Measurements from ENCODE around the gene GIMAP7. TPM values are rescaled to one million over a fixed set of nuclear protein-coding genes. Genes with fewer than 3 reads are reported as not detected.
"Not testable (repeated sequence)": the region's sequence is repeated elsewhere in the genome, so short reads cannot be mapped to it uniquely, and the experiment has no call there.

Gene GIMAP7
- total RNA-seq, 4 donors from 2014 or later = 12.4 to 35.2 (median 24.0) TPM

DNA sequence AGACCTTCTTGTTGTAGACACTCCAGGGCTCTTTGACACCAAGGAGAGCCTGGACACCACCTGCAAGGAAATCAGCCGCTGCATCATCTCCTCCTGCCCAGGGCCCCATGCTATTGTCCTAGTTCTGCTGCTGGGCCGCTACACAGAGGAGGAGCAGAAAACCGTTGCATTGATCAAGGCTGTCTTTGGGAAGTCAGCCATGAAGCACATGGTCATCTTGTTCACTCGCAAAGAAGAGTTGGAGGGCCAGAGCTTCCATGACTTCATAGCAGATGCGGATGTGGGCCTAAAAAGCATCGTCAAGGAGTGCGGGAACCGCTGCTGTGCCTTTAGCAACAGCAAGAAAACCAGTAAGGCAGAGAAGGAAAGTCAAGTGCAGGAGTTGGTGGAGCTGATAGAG is 5.5 kb downstream of the GIMAP7 start:
- WGBS, 2 donors = 73 to 77% methylated on average over 8 of the region's 8 CpGs
- H3K27ac ChIP-seq = peak overlapping the region in 1 of 3 donors; percentile 65

DNA sequence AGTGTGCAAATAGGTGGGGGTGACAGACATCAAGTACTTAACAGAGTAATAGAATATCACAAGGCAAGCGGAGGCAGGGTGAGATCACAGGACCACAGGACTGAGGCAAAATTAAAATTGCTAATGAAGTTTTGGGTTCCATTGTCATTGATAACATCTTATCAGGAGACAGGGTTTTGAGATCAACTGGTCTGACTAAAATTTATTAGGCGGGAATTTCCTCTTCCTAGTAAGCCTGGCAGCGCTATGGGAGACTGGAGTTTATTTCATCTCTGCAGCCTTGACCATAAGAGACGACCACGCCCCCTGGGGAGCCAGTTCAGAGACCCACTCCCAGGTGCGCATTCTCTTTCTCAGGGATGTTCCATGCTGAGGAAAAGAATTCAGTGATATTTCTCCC is 8.3 kb downstream of the GIMAP7 start:
- H3K4me3 ChIP-seq (replicated peaks in 1 of 3); DNase-seq; H3K4me1 ChIP-seq; H3K27me3 ChIP-seq; H3K9me3 ChIP-seq; H3K27ac ChIP-seq; H3K36me3 ChIP-seq; intact Hi-C loops (cut with DNase I): not testable (repeated sequence)
- WGBS, 2 donors = 62 to 65% methylated on average over 6 of the region's 6 CpGs

More for the DNA sequence above, 5.5 kb downstream of the GIMAP7 start:
- H3K4me3 ChIP-seq (replicated peaks in 1 of 3) = no peak overlapping the region
- TF ChIP-seq, protein P1, sequence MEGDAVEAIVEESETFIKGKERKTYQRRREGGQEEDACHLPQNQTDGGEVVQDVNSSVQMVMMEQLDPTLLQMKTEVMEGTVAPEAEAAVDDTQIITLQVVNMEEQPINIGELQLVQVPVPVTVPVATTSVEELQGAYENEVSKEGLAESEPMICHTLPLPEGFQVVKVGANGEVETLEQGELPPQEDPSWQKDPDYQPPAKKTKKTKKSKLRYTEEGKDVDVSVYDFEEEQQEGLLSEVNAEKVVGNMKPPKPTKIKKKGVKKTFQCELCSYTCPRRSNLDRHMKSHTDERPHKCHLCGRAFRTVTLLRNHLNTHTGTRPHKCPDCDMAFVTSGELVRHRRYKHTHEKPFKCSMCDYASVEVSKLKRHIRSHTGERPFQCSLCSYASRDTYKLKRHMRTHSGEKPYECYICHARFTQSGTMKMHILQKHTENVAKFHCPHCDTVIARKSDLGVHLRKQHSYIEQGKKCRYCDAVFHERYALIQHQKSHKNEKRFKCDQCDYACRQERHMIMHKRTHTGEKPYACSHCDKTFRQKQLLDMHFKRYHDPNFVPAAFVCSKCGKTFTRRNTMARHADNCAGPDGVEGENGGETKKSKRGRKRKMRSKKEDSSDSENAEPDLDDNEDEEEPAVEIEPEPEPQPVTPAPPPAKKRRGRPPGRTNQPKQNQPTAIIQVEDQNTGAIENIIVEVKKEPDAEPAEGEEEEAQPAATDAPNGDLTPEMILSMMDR (IDR thresholded peaks at IDR 0.05) = no peak
- no peak for TF ChIP-seq POLR2A (IDR thresholded peaks at IDR 0.05)
- no peak for DNase-seq
- no peaks in the 10 kb centered on the region for H3K9me3 ChIP-seq
- H3K4me1 ChIP-seq = peaks cover 0 to 1% of the 10 kb centered on the region in 2 donors
- no peaks in the 10 kb centered on the region for H3K27me3 ChIP-seq
- no peaks in the 10 kb centered on the region for H3K36me3 ChIP-seq
- intact Hi-C loops (cut with DNase I) = no loop called here

DNA sequence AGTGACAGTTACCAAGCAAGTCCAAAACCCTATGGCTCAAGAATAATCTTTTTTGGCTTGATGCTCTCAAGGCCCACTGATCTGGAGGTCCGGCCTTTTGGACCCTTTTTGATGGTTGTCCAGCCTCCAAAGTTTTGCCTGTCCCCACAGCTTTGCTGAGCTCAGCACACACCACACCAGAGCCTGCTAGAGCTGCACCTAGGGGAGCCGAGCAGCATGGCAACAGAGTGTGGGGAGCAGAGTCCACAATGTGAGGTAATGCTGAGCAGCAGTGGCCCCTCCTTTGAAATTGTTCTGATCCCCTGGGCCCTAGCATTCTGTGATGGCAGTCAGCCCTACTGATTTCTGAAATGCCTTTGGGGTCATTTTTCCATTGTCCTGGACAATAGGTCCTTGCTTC is 9.3 kb downstream of the GIMAP7 start:
- WGBS, 2 donors = 43 to 86% methylated on average over 2 of the region's 2 CpGs
- Histone ChIP-seq H3K36me3 (no peaks in the 10 kb centered on the region), H3K4me3 (replicated peaks in 1 of 3) (no peak overlapping the region), H3K27me3 (no peaks in the 10 kb centered on the region), H3K27ac (no peak overlapping the region), H3K9me3 (no peaks in the 10 kb centered on the region), H3K4me1 (no peaks in the 10 kb centered on the region)
- no peak for DNase-seq
- TF ChIP-seq, protein P1 (IDR thresholded peaks at IDR 0.05) = no peak
- no peak for TF ChIP-seq POLR2A (IDR thresholded peaks at IDR 0.05)
- intact Hi-C loops (cut with DNase I) = no loop called here

DNA sequence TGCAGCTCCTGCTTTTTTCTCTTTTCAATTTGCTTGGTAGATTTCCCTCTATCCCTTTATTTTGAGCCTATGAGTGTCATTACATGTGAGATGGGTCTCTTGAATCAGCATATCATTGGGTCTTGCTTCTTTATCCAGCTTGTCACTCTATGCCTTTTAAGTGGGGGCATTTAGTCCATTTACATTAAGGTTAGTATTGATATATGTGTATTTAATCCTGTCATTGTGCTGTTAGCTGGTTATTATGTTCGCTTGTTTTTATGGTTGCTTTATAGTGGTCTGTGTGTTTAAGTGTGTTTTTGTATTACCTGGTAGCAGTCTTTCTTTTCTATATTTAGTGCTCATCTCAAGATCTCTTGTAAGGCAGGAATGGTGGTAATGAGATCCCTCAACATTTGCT is 17.0 kb downstream of the GIMAP7 start:
- DNase-seq = no peak
- H3K27me3 ChIP-seq = no peaks in the 10 kb centered on the region
- intact Hi-C loops (cut with DNase I) = no loop called here
- TF ChIP-seq POLR2A (IDR thresholded peaks at IDR 0.05) = no peak
- TF ChIP-seq, protein P1 (IDR thresholded peaks at IDR 0.05) = no peak
- no peaks in the 10 kb centered on the region for H3K36me3 ChIP-seq
- H3K4me3 ChIP-seq (replicated peaks in 1 of 3) = no peak overlapping the region
- no peak overlapping the region for H3K27ac ChIP-seq
- H3K9me3 ChIP-seq = no peaks in the 10 kb centered on the region
- H3K4me1 ChIP-seq = no peaks in the 10 kb centered on the region
- WGBS, 2 donors = 92 to 93% methylated on average over 1 of the region's 1 CpG

DNA sequence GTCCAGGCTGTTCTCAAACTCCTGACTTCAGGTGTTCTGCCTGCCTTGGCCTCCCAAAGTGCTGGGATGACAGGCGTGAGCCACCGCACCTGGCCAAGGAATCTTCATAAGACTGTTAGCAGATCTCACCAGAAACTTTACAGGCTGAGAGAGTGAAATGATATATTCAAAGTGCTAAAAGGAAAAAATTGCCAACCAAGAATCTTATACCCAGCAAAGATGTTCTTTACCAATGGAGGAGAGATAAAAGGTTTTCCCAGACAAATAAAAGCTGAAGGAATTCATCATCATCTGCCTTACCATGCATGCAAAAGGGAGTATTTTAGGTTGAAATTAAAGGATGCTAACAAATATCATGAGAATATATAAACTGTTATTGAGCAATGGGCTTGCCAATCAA is 23.6 kb downstream of the GIMAP7 start:
- H3K9me3 ChIP-seq = no peaks in the 10 kb centered on the region
- H3K4me1 ChIP-seq = no peaks in the 10 kb centered on the region
- no peak overlapping the region for H3K4me3 ChIP-seq (replicated peaks in 1 of 3)
- TF ChIP-seq, protein P1 (IDR thresholded peaks at IDR 0.05) = no peak
- TF ChIP-seq POLR2A (IDR thresholded peaks at IDR 0.05) = no peak
- H3K27ac ChIP-seq = no peak overlapping the region
- 93 to 95% methylated on average over 2 of the region's 2 CpGs for WGBS, 2 donors
- no peak for DNase-seq
- no peaks in the 10 kb centered on the region for H3K36me3 ChIP-seq
- intact Hi-C loops (cut with DNase I) = no loop called here
- no peaks in the 10 kb centered on the region for H3K27me3 ChIP-seq

DNA sequence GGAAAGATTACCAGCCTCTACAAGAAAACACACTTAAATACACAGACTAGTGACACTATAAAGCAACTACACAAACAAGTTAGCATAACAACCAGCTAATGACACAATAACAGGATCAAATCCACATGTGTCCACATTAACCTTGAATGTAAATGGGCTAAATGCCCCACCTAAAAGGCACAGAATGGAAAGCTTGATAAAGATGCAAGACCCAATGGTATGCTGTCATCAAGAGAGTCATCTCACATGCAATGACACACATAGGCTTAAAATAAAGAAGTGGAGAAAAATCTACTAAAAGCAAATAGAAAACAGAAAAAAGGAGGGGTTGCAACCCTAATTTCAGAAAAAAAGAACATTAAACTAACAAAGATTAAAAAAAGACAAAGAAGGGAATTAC is 38.5 kb downstream of the GIMAP7 start:
- Histone ChIP-seq H3K27me3 (no peaks in the 10 kb centered on the region), H3K27ac (no peak overlapping the region), H3K4me1 (no peaks in the 10 kb centered on the region), H3K36me3 (no peaks in the 10 kb centered on the region), H3K9me3 (no peaks in the 10 kb centered on the region), H3K4me3 (replicated peaks in 1 of 3) (no peak overlapping the region)
- DNase-seq = no peak
- intact Hi-C loops (cut with DNase I) = no loop called here
- TF ChIP-seq, protein P1 (IDR thresholded peaks at IDR 0.05) = no peak
- no peak for TF ChIP-seq POLR2A (IDR thresholded peaks at IDR 0.05)

All from thyroid gland (tissue), 4 donors.